Rectal smooth muscle tissue (tissue), 1 donor: ENCODE data around the gene VPREB3.

Experiments
- H3K27ac ChIP-seq: one replicate; pipeline ENCODE4 v1.7.0; 2013; ENCODE audit warnings: low read depth, low read length, inconsistent platforms
- H3K27me3 ChIP-seq: one replicate; pipeline ENCODE4 v1.7.0; 2013; ENCODE audit warnings: low read length; ENCODE audit not compliant: control insufficient read depth, insufficient read depth
- H3K36me3 ChIP-seq: one replicate; pipeline ENCODE4 v1.7.0; 2013; ENCODE audit warnings: low read length; ENCODE audit not compliant: control insufficient read depth, insufficient read depth
- H3K4me1 ChIP-seq: one replicate; pipeline ENCODE4 v1.7.0; 2013; ENCODE audit warnings: low read length; ENCODE audit not compliant: control insufficient read depth, insufficient read depth
- H3K4me3 ChIP-seq: one replicate; pipeline ENCODE4 v1.7.0; 2013; ENCODE audit warnings: low read length
- H3K9ac ChIP-seq: one replicate; pipeline ENCODE4 v1.7.0; 2013; ENCODE audit warnings: low read length

The VPREB3 gene

GRCh38 chr22:23789121-23789520 lies 34.9 kb upstream of the VPREB3 start:
- Histone ChIP-seq H3K27ac (no peak overlapping the region), H3K4me1 (peaks cover 26% of the 10 kb centered on the region), H3K9ac (no peak overlapping the region), H3K27me3 (no peaks in the 10 kb centered on the region), H3K36me3 (peaks cover 16% of the 10 kb centered on the region), H3K4me3 (no peak overlapping the region)

- no peak overlapping the region for H3K9ac ChIP-seq
- H3K4me1 ChIP-seq = peaks cover 26% of the 10 kb centered on the region
- H3K27me3 ChIP-seq = no peaks in the 10 kb centered on the region
- peak overlapping the region; percentile 69 for H3K4me3 ChIP-seq
- H3K27ac ChIP-seq = peak overlapping the region; percentile 41
- H3K36me3 ChIP-seq = peaks cover 8% of the 10 kb centered on the region
These were observed 33.7 kb upstream of the VPREB3 start for GRCh38 chr22:23787910-23788309.

GRCh38 chr22:23787600-23787896 lies 33.3 kb upstream of the VPREB3 start:
- Histone ChIP-seq H3K36me3 (peaks cover 5% of the 10 kb centered on the region), H3K27ac (peak overlapping the region; percentile 41), H3K27me3 (no peaks in the 10 kb centered on the region), H3K4me3 (peak overlapping the region; percentile 69), H3K9ac (no peak overlapping the region), H3K4me1 (peaks cover 26% of the 10 kb centered on the region)

- Histone ChIP-seq H3K27me3 (no peaks in the 10 kb centered on the region), H3K27ac (peak within 1 kb of the TSS; percentile 97), H3K4me3 (peak within 1 kb of the TSS; percentile 69), H3K36me3 (no peaks in the 10 kb centered on the region), H3K9ac (peak within 1 kb of the TSS; percentile 63), H3K4me1 (peaks cover 26% of the 10 kb centered on the region)
These were observed 32.8 kb upstream of the VPREB3 start, which contains the start of gene SMARCB1 for GRCh38 chr22:23786752-23787599. TSS of gene SMARCB1 (plus strand) at chr22:23786966. CDS start at chr22:23787170, 204 bp downstream.

DNA sequence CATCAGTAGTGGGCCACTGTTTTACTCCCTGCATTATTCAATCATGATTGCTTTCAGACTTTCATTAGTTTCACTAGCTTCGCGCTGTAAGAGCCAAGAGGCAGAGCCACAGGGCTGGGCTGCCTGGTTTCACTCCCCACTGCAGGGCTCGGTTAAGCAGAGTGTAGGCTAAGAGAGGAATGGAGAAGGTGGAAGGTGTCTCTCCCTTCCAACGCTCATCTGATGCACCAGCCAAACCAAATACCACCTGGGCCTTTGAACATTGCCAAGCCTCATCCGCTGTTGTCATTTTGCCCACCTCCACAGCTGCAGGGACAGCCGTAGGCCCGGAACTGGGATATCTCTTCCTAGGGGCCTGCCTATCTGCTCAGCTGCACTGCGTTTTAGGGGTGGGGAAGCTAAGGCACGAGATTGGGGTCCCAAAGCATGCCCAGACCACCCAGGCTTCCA lies 32.1 kb upstream of the VPREB3 start:
- Histone ChIP-seq H3K27ac (peak overlapping the region; percentile 97), H3K36me3 (no peaks in the 10 kb centered on the region), H3K27me3 (no peaks in the 10 kb centered on the region), H3K9ac (peak overlapping the region; percentile 34), H3K4me3 (peak overlapping the region; percentile 61), H3K4me1 (peaks cover 21% of the 10 kb centered on the region)

DNA sequence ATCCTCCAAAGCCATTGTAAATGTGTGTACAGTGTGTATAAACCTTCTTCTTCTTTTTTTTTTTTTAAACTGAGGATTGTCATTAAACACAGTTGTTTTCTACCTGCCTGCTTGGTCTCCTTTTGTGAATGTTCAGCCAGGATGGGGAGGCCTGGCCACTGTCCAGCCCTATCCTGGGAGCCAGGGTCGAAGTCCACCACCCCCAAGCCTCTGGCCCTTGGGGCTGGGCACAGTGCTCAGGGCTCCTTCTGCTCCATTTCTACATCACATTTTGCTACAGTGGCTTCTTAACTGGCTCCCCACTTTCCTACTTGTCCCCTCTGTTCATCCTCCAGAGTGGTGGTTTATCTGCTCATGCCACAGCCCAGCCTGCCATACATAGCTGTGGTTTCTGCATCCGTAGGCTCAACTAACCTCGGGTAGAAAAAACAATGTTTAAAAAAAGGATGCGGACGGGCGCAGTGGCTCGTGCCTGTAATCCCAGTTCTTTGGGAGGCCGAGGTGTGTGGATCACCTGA lies 30.0 kb upstream of the VPREB3 start:
- no peak overlapping the region for H3K9ac ChIP-seq
- no peaks in the 10 kb centered on the region for H3K36me3 ChIP-seq
- no peaks in the 10 kb centered on the region for H3K27me3 ChIP-seq
- peaks cover 16% of the 10 kb centered on the region for H3K4me1 ChIP-seq
- no peak overlapping the region for H3K27ac ChIP-seq
- no peak overlapping the region for H3K4me3 ChIP-seq

DNA sequence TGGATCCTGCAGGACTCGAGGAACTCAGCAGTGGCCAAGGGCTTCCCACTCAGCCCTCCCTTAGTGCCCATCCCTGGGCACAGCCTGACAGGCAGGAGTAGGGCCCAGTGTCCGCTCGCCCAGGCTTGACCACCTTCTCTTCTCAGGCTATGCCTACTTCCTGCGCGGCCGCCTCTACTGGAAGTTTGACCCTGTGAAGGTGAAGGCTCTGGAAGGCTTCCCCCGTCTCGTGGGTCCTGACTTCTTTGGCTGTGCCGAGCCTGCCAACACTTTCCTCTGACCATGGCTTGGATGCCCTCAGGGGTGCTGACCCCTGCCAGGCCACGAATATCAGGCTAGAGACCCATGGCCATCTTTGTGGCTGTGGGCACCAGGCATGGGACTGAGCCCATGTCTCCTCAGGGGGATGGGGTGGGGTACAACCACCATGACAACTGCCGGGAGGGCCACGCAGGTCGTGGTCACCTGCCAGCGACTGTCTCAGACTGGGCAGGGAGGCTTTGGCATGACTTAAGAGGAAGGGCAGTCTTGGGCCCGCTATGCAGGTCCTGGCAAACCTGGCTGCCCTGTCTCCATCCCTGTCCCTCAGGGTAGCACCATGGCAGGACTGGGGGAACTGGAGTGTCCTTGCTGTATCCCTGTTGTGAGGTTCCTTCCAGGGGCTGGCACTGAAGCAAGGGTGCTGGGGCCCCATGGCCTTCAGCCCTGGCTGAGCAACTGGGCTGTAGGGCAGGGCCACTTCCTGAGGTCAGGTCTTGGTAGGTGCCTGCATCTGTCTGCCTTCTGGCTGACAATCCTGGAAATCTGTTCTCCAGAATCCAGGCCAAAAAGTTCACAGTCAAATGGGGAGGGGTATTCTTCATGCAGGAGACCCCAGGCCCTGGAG lies 29.3 kb upstream of the VPREB3 start:
- H3K9ac ChIP-seq = no peak overlapping the region
- H3K36me3 ChIP-seq = no peaks in the 10 kb centered on the region
- H3K4me3 ChIP-seq = no peak overlapping the region
- H3K27me3 ChIP-seq = no peaks in the 10 kb centered on the region
- no peak overlapping the region for H3K27ac ChIP-seq
- H3K4me1 ChIP-seq = peaks cover 16% of the 10 kb centered on the region

DNA sequence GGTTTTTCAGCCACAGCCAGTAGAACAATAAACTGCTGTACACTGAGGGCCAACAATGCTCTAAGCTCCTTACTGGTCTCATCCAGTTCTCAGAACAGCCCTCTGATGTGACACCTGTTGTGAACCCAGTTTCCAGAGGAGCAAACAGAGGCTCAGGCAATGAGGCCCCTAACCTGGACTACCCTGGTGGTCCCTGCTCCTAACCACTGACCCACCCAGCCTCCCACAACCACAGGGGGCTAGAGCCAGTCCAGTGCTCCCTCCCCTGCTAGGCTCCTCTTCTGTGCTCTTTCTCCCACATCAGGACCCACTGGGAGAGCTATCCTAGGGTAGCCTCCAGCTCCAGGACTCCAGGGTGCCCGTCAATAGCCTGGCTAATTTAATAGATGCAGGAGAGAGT lies 28.5 kb upstream of the VPREB3 start:
- H3K27ac ChIP-seq = no peak overlapping the region

GRCh38 chr22:23782252-23782651 lies 28.0 kb upstream of the VPREB3 start:
- Histone ChIP-seq H3K36me3 (no peaks in the 10 kb centered on the region), H3K4me1 (peaks cover 14% of the 10 kb centered on the region), H3K27me3 (no peaks in the 10 kb centered on the region), H3K27ac (no peak overlapping the region), H3K9ac (no peak overlapping the region), H3K4me3 (no peak overlapping the region)

More for the DNA sequence above, 28.5 kb upstream of the VPREB3 start:
- H3K27me3 ChIP-seq = no peaks in the 10 kb centered on the region
- H3K4me1 ChIP-seq = peaks cover 14% of the 10 kb centered on the region
- H3K36me3 ChIP-seq = no peaks in the 10 kb centered on the region
- no peak overlapping the region for H3K9ac ChIP-seq
- H3K4me3 ChIP-seq = no peak overlapping the region

DNA sequence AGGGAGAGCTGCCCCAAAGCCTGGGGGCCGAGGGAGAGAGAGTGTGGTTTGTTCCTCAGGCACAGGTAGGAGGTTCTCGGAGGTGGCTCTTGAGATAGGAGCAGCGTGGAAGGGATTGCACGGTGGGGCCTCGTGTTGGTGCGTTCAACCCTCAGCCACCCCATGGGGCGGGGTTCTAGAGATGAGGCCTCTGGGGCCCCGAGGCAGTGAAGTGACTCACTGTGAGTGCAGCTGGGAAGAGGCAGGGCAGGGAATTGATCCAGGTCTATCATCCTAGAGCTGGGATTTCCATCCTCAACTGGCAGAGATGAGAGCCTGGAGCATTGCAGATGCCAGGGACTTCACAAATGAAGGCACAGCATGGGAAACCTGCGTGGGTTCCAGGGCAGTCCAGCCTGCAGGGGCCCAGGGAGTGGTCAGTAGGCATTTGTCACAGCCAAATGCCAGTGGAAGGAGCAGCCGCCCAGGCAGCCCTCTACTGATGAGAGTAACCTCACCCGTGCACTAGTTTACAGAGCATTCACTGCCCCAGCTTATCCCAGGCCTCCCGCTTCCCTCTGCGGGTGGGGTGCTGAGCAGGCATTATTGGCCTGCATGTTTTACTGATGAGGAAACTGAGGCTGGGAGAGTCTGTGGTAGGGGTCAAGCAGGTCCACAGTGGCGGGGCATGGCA lies 27.4 kb upstream of the VPREB3 start:
- H3K27me3 ChIP-seq = no peaks in the 10 kb centered on the region
- no peaks in the 10 kb centered on the region for H3K36me3 ChIP-seq
- no peak overlapping the region for H3K4me3 ChIP-seq
- no peak overlapping the region for H3K9ac ChIP-seq
- peaks cover 14% of the 10 kb centered on the region for H3K4me1 ChIP-seq
- H3K27ac ChIP-seq = no peak overlapping the region

DNA sequence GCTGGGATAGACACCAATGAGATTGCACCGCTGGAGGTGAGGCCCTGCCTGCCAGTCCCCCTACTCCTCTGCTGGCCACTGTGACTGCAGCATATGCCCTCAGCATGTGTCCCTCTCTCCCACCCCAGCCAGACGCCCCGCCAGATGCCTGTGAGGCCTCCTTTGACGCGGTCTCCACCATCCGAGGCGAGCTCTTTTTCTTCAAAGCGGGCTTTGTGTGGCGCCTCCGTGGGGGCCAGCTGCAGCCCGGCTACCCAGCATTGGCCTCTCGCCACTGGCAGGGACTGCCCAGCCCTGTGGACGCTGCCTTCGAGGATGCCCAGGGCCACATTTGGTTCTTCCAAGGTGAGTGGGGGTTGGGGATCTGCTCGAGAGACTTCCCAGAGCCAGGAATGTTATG lies 26.8 kb upstream of the VPREB3 start:
- Histone ChIP-seq H3K36me3 (no peaks in the 10 kb centered on the region), H3K27me3 (no peaks in the 10 kb centered on the region), H3K9ac (no peak overlapping the region), H3K4me1 (peaks cover 8% of the 10 kb centered on the region), H3K4me3 (no peak overlapping the region), H3K27ac (no peak overlapping the region)
